DND-41 (cell line): ENCODE data around the gene TSPAN9.
"Not testable (repeated sequence)": the region's sequence is repeated elsewhere in the genome, so short reads cannot be mapped to it uniquely, and the experiment has no call there.

Source experiments
- ATAC-seq: fragments of 200-7000 bp; cut with Tn5 transposase; 3 replicates; pipeline ENCODE4 v1.9.1; 2021; ENCODE audit warnings: low read depth; ENCODE audit not compliant: insufficient read depth
- DNase-seq: peaks from one replicate; pipeline ENCODE4 v3.0.0-alpha.2; 2020
- H2AFZ ChIP-seq: 2 replicates; pipeline ENCODE4 v1.6.0; 2012; ENCODE audit warnings: low read depth, low read length
- H3K27ac ChIP-seq: 2 replicates; pipeline ENCODE4 v1.5.1; 2012; ENCODE audit warnings: low read length, inconsistent platforms
- H3K27me3 ChIP-seq: fragments of 200-600 bp; sonication (generic); 2 replicates; pipeline ENCODE4 v1.6.0; 2012; ENCODE audit warnings: low read length, mild to moderate bottlenecking, inconsistent platforms; ENCODE audit not compliant: insufficient read depth, poor library complexity
- H3K36me3 ChIP-seq: 2 replicates; pipeline ENCODE4 v1.5.1; 2012; ENCODE audit warnings: low read length, inconsistent platforms; ENCODE audit not compliant: insufficient read depth
- H3K4me1 ChIP-seq: 2 replicates; pipeline ENCODE4 v1.5.1; 2012; ENCODE audit warnings: mild to moderate bottlenecking, low read length; ENCODE audit not compliant: insufficient read depth
- H3K4me2 ChIP-seq: 2 replicates; pipeline ENCODE4 v1.6.0; 2012; ENCODE audit warnings: mild to moderate bottlenecking, moderate library complexity, low read length, inconsistent platforms; ENCODE audit not compliant: insufficient read depth
- H3K4me3 ChIP-seq, 2 experiments: fragments of 200-600 bp in 1 of 2; shearing (Covaris generic) in 1 of 2; 2 replicates each; pipeline ENCODE4 v1.5.1; 2012 to 2016; ENCODE audit warnings: inconsistent platforms in 2 of 2, low read length in 2 of 2, mild to moderate bottlenecking in 2 of 2, low read depth in 1 of 2, moderate library complexity in 1 of 2
- H3K79me2 ChIP-seq: 2 replicates; pipeline ENCODE4 v1.6.0; 2012; ENCODE audit warnings: low read length, inconsistent platforms; ENCODE audit not compliant: insufficient read depth
- H3K9ac ChIP-seq: 2 replicates; pipeline ENCODE4 v1.6.0; 2012; ENCODE audit warnings: low read depth, mild to moderate bottlenecking, inconsistent platforms, low read length, moderate library complexity
- H3K9me3 ChIP-seq: 2 replicates; pipeline ENCODE4 v1.5.1; 2012; ENCODE audit warnings: low read length, moderate library complexity, mild to moderate bottlenecking, inconsistent platforms; ENCODE audit not compliant: insufficient read depth, severe bottlenecking
- H4K20me1 ChIP-seq: 2 replicates; pipeline ENCODE4 v1.6.0; 2012; ENCODE audit warnings: low read length; ENCODE audit not compliant: insufficient read depth
- EZH2 ChIP-seq: IDR thresholded peaks from 3 replicates; pipeline ENCODE4 v1.6.1; 2012; ENCODE audit warnings: borderline replicate concordance, low read depth, mild to moderate bottlenecking, moderate library complexity, low read length, inconsistent platforms; ENCODE audit not compliant: severe bottlenecking
- TF ChIP-seq, protein P1 (sequence below): IDR thresholded peaks from 2 replicates; pipeline ENCODE4 v1.5.1; 2012; ENCODE audit warnings: borderline replicate concordance, low read length, moderate library complexity, mild to moderate bottlenecking; ENCODE audit not compliant: poor library complexity, severe bottlenecking; ENCODE audit errors: extremely low read depth

Gene TSPAN9

DNA sequence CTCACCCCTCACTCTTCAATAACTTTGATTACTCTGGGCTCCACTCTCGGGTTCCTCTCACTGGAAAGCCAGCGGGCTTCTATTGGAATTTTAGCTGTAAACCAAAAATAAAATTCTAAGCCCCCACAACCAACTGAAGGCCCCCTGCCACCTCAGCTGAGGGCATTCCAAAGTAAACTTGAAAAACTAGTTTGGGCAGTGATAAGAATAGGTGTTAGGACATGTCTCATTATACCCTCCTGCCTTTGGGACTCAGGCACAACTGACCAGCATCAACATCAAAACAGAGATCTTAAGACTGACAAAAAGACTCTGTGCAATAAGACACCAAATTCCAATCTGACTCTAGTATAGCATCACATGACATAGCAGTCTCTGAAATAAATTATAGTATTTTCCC, 11.9 kb upstream of the TSPAN9 start:
- H3K27me3 ChIP-seq, result peaks cover 8% of the 10 kb centered on the region
- no peak overlapping the region for H3K9ac ChIP-seq
- H3K4me1 ChIP-seq, result no peaks in the 10 kb centered on the region
- H3K36me3 ChIP-seq, result no peaks in the 10 kb centered on the region
- H3K79me2 ChIP-seq, result no peaks in the 10 kb centered on the region
- no peaks in the 10 kb centered on the region for H3K9me3 ChIP-seq
- H3K4me2 ChIP-seq, result no peak overlapping the region
- DNase-seq (no peak), ATAC-seq (no peak)
- H3K4me3 ChIP-seq, result no peak overlapping the region
- TF ChIP-seq EZH2, result no peak
- TF ChIP-seq, protein P1, sequence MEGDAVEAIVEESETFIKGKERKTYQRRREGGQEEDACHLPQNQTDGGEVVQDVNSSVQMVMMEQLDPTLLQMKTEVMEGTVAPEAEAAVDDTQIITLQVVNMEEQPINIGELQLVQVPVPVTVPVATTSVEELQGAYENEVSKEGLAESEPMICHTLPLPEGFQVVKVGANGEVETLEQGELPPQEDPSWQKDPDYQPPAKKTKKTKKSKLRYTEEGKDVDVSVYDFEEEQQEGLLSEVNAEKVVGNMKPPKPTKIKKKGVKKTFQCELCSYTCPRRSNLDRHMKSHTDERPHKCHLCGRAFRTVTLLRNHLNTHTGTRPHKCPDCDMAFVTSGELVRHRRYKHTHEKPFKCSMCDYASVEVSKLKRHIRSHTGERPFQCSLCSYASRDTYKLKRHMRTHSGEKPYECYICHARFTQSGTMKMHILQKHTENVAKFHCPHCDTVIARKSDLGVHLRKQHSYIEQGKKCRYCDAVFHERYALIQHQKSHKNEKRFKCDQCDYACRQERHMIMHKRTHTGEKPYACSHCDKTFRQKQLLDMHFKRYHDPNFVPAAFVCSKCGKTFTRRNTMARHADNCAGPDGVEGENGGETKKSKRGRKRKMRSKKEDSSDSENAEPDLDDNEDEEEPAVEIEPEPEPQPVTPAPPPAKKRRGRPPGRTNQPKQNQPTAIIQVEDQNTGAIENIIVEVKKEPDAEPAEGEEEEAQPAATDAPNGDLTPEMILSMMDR, result no peak
- H4K20me1 ChIP-seq, result no peaks in the 10 kb centered on the region
- H3K27ac ChIP-seq, result no peak overlapping the region
- no peak overlapping the region for H2AFZ ChIP-seq

DNA sequence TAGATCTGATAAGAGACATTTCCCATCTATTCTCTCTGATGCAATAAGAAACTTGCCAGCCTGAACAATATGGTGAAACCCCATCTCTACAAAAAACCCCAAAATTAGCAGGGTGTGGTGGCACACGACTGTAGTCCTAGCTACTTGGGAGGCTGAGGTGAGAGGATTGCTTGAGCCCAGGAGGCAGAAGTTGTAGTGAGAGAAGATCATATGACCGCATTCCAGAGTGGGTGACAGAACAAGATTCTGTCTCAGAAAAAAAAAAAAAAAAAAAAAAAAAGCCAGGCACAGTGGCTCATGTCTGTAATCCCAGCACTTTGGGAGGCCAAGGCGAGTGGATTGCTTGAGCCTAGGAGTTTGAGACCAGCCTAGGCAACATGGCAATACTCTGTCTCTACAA, 11.3 kb upstream of the TSPAN9 start:
- H3K36me3 ChIP-seq, H3K27ac ChIP-seq, DNase-seq, H4K20me1 ChIP-seq, H3K4me2 ChIP-seq, H3K4me1 ChIP-seq, H3K4me3 ChIP-seq, H3K9ac ChIP-seq, H3K79me2 ChIP-seq, H3K9me3 ChIP-seq, H2AFZ ChIP-seq, ATAC-seq, H3K27me3 ChIP-seq: not testable (repeated sequence)

DNA sequence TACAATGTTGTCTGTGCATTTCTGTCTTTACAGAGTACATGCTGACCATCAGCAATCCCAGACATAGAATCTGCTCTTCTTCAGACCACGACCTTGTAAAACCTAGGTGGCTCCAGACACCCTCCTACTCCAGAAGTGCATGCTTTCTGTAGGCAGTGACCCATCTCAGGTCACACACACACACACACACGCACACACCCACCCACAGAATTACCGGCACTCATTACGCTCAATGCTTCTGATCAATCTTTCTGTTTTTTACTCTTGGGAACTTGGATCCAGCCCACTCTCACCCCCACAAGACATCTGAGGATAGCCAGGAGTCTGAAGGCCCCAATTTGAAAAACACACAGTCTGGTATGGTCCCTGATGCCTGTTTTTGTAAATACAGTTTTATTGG, 7.5 kb upstream of the TSPAN9 start:
- no peaks in the 10 kb centered on the region for H4K20me1 ChIP-seq
- TF ChIP-seq, protein P1, result no peak
- no peak for TF ChIP-seq EZH2
- no peak overlapping the region for H3K9ac ChIP-seq
- H3K4me1 ChIP-seq, result no peaks in the 10 kb centered on the region
- no peak for ATAC-seq
- no peak overlapping the region for H3K4me3 ChIP-seq
- DNase-seq, result no peak
- no peaks in the 10 kb centered on the region for H3K36me3 ChIP-seq
- H3K27ac ChIP-seq, result no peak overlapping the region
- H3K9me3 ChIP-seq, result no peaks in the 10 kb centered on the region
- no peak overlapping the region for H3K4me2 ChIP-seq
- H2AFZ ChIP-seq, result no peak overlapping the region
- H3K27me3 ChIP-seq, result peaks cover 4% of the 10 kb centered on the region
- H3K79me2 ChIP-seq, result no peaks in the 10 kb centered on the region

DNA sequence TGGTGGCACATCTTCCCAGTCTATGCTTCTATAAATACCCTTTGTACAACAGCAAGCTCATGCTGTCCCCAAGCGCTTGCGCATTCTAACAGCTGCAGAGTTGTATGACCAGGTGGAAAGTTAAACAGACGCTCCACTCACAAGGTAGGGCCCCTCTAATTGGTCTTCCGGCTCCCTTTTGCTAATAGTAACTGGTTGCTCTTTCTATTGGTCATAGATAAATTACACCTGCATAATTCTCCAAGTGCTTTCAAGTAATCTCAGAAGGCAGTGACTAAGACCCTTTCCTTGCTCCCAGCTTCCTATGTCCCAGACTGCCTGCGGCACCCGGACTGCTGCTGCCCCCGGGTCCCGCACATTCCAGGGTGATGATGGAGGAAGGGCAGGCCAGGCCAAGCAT, 6.1 kb upstream of the TSPAN9 start:
- no peak overlapping the region for H3K9ac ChIP-seq
- H4K20me1 ChIP-seq, result 0 out of 2 replicates have a peak, but pooled peaks cover 5% of the 10 kb centered on the region
- no peak overlapping the region for H3K4me3 ChIP-seq
- no peak overlapping the region for H3K4me2 ChIP-seq
- H3K27me3 ChIP-seq, result peaks cover 4% of the 10 kb centered on the region
- no peak for ATAC-seq
- H3K4me1 ChIP-seq, result no peaks in the 10 kb centered on the region
- TF ChIP-seq, protein P1, result no peak
- no peak for TF ChIP-seq EZH2
- DNase-seq, result no peak
- H3K9me3 ChIP-seq, result no peaks in the 10 kb centered on the region
- H3K36me3 ChIP-seq, result no peaks in the 10 kb centered on the region
- no peak overlapping the region for H2AFZ ChIP-seq
- no peaks in the 10 kb centered on the region for H3K79me2 ChIP-seq
- no peak overlapping the region for H3K27ac ChIP-seq
